HG03060 (cell line): ENCODE measurements around the gene ZNF705A.
"Not testable (repeated sequence)": the region's sequence is repeated elsewhere in the genome, so short reads cannot be mapped to it uniquely, and the experiment has no call there.

Experiments
- ATAC-seq: cut with Tn5 transposase; IDR thresholded peaks from one replicate; pipeline ENCODE4 v1.9.1; 2021; ENCODE audit warnings: low read depth, moderate number of reproducible peaks; ENCODE audit not compliant: unreplicated experiment

Gene ZNF705A

DNA sequence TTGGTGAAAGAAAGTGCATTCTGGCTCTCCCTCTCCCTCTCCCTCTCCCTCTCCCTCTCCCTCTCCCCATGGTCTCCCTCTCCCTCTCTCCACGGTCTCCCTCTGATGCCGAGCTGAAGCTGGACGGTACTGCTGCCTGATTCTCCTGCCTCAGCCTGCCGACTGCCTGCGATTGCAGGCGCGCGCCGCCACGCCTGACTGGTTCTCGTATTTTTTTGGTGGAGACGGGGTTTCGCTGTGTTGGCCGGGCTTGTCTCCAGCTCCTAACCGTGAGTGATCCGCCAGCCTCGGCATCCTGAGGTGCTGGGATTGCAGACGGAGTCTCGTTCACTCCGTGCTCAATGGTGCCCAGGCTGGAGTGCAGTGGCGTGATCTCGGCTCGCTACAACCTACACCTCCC lies 26.5 kb downstream of the ZNF705A start:
- ATAC-seq: not testable (repeated sequence)

DNA sequence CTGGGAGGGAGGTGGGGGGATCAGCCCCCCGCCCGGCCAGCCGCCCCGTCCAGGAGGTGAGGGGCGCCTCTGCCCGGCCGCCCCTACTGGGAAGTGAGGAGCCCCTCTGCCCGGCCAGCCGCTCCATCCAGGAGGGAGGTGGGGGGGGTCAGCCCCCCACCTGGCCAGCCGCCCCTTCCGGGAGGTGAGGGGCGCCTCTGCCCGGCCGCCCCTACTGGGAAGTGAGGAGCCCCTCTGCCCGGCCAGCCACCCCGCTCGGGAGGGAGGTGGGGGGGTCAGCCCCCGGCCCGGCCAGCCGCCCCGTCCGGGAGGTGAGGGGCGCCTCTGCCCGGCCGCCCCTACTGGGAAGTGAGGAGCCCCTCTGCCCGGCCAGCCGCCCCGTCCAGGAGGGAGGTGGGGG lies 27.4 kb downstream of the ZNF705A start:
- ATAC-seq: not testable (repeated sequence)

DNA sequence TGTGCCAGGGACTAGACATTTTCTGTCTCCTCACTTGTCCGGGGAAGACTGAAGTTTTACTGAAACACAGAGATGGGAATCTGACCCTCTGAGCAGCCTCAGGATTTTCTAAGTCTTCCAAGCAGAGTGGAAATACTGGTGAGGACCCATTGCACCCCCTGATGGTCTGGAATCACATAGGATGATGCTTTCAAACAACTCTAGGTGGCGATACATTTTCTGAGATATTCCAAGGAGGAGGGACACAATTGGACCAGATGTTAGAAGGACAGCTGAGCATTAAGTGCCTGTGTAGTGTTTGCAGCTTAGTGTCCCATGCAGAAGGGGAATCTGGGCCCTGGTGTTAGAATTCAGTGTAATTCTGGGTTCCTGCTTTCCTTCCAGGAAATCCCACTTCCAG lies 31.3 kb downstream of the ZNF705A start:
- ATAC-seq: not testable (repeated sequence)

DNA sequence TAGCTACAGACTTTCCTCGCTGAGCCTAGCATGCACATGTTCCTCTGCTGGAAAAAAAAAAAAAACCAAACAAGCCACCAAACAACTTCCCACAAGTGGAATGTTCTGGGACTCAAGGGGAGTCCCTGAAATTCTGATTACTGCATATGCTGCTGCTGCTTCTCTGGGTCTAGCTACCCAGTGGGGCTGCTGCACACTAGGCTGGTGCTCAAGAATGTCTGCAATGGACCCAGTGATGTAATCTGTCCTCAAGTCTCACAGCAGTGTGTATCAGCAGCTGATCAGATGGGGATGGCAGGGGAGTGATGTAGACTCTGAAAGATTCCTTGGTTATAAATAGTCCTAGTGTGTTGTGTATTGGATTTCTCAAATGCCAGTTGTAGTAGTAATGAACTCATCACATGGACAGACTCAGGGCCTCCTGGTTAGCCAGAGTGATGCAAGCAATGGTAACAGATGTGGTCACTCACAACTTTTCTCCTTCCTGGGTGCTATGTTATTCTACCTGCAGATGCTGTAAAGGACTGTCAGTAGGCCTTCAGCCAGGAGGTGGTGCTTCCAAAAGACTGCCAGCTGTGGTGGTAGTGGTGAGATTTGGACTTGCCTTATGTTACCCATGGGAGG lies 41.0 kb downstream of the ZNF705A start:
- ATAC-seq: not testable (repeated sequence)

DNA sequence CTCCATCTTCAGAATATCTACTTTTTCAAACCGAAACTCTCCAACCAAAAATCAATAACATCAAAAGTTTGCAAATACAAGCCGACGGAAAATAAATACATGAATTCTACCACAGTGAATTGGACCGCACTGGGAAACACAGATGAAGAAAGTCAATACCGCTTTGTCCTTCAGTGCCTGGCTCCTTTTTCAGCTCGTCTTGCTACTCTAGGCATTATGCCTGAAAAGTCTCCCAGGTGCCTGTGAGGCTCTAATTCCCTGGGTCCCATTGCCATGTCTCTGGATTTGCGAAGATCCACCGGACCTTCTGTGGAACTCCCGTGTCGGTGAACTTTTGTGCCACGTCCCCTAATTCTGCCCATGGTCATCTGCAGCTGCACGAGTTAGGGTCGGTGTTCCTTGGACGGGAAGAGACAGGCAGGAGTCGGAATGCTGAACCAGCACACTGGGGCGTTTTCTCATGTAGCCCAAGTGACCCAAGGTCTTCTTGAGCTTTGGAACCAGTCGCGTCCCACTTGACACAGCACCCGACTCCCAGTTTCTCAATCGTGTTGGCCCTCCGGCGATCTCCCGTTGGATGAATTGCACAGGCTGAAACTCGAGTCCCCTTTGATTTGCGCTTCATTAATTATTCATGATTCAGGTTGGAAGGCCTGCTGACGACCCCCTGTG lies 62.0 kb downstream of the ZNF705A start:
- not testable (repeated sequence) for ATAC-seq

DNA sequence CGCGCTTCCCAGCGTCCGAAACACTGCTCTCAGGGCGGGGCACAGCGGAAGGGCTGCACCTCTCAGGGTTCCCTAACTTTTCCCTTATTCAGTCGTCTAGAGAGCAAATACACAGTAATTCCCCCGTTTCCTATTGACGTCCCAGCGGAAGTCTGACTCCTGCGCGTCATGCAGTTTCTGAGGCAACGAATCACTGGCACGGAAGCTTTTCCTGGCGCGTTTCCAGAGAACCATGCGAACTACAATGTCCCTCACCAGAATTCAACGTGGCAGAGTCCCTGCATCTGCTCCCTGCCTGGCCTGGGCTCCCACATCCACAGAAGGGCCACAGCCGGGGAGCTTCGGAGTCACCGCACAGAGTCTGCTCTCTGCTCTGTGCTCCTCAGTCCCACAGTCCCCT lies 64.6 kb downstream of the ZNF705A start:
- not testable (repeated sequence) for ATAC-seq

DNA sequence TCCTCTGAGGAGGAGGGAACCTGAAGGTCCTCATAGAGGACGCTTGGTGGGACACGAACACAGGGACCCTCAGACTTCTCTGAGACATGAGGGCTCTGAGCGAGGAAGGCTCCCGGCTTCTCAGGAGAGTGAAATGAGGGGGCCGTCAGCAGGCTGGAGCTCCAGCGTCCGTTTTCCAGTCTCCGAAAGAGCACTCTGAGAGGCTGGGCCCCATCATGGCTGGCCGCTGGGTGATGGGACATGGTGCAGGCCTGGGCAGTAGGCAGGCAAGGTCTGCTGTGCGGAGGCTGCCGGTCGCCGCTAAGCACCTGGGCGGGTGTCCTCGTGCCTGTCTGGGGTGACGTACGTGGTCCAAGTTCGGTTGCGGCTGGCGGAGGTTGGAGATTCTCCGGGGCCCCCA lies 65.0 kb downstream of the ZNF705A start:
- not testable (repeated sequence) for ATAC-seq

DNA sequence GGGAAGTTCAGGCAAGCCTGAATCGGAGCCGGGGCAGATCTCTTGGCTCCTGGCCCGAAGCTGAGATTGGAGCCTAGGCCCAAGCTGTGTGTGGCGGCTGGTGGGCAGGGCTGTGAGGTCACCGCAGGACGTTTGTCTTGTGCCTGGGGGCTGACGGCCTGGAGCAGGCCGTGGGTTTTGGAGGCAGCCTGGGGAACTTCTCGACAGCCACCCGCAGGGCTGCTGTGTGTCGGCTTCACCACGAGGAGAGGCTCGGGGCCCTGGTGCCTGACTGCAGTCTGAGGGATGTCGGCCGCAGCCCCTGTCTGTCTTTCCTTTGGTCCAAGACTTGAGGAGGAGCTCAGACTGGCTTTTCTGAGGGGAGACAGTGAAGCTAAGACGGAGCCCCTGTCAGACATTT lies 65.5 kb downstream of the ZNF705A start:
- ATAC-seq: not testable (repeated sequence)

DNA sequence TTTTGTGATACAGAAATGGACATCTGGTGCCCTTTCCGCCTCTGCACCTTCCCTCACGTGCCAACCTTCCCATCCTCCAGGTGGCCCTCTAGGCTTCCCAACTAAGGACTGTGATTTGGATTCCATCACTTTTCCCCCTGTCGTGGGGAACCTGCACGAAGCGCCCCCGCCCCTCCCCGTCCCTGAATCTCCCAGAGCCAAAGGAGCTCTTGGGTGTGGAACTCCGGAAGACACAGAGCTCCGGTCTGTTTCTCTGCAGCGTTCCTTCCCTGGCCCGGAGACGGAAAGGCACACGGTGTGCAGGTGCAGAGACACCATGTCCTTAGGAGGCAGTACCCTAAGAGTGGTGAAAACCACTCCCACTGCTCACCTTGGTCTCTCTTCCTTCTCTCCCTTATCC lies 66.8 kb downstream of the ZNF705A start:
- ATAC-seq: not testable (repeated sequence)

DNA sequence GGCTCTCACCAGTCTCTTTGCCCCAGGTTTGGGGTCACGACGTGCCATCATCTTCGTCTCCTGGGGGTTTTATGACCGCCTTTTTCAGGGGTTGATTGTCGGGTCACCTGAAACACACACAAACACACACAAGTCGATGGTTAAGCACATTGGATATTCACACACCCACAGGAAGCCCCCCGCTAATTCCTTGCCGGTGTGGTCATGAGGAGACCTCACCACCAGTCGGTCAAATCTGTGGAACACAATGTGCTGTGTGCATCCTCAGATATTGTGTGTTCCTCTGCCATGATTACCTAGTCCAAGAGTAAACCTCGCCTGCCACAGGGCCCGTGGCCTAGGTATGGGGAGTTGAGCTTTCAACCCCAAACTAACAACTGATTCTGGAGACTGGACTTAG lies 68.0 kb downstream of the ZNF705A start:
- not testable (repeated sequence) for ATAC-seq

DNA sequence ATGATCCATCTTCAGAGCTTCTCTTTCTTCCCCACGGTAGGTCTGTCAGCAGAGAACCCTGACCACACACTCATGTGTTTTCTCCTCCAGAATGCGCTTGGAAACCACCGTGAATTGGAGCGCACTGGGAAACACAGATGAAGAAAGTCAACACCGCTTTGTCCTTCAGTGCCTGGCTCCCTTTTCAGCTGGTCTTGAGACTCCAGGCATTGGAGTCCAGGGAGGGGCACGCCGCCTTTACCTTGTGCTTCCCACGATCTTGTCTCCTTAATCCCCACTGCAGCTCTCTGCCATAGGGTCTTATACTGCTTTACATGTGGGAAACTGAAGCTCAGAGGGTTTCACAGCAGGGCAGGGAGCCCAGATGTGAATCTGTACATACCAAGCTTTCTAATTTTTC lies 69.5 kb downstream of the ZNF705A start:
- ATAC-seq: no peak

DNA sequence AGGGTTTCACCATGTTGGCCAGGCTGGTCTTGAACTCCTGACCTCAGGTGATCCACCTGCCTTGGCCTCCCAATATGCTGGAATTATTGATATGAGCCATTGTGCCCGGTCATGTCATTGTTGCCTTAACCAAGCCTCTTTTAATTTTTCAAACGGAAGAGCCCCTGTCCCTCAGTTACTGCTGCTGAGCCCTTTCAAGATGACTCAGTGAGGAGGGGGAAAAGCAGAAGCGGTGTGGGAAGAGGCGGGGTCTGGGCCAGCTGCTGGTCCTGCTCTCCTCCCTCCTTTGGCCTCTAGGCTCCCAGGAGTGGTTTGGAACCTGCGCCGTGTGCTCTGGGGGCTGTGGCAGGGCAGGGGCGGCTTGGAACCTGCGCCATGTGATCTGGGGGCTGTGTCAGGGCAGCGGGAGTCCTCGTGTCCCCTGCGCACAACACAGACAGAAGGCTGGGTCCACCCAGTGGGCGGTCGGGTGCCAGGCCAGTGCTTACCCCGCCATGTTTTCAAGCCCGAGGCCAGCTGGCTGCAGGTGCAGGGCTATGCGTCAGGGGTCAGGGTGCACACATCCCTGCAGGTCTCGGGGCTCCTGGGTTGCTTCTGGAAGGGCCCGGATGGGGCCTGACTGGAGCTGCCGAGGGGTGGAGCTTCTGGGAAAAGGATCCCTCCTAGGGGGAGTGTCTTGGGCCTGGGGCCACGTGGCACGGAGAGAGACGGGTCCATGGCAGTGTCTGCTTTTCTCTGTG lies 70.3 kb downstream of the ZNF705A start, which contains the start of gene FAM90A1:
Gene FAM90A1, minus strand, starts transcription at position 627 of the 740 bp plus-strand sequence. CDS start 2,786 bp downstream, outside the sequence.
- not testable (repeated sequence) for ATAC-seq

DNA sequence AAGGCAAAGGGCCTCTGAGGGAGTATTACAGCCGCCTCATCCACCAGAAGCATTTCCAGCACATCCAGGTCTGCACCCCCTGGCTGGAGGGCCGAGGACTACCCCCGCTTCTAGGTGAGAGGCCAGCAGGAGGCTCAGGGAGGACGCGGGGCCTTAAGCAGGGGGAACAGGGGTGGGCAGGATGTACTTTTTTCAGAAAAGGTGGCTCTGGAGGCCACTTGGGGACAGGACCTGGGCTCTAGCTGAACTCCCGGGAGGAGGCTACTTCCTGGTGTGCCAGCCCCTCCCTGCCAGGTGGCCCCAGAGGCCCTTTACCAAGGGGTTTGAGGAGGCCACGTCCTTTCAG lies 70.9 kb downstream of the ZNF705A start:
- ATAC-seq: not testable (repeated sequence)

DNA sequence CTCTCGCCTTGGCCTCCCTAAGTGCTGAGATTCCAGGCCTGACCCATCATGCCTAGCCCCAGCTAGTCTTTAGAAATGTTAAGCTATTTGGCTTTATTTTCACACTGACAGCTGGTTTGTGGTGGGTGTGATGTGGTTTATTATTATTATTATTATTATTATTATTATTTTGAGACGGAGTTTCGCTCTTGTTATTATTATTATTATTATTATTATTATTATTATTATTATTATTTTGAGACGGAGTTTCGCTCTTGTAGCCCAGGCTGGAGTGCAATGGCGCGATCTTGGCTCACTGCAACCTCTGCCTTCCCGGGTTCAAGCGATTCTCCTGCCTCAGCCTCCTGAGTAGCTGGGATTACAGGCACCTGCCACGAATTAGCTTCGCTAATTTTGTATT lies 71.8 kb downstream of the ZNF705A start:
- ATAC-seq: not testable (repeated sequence)

DNA sequence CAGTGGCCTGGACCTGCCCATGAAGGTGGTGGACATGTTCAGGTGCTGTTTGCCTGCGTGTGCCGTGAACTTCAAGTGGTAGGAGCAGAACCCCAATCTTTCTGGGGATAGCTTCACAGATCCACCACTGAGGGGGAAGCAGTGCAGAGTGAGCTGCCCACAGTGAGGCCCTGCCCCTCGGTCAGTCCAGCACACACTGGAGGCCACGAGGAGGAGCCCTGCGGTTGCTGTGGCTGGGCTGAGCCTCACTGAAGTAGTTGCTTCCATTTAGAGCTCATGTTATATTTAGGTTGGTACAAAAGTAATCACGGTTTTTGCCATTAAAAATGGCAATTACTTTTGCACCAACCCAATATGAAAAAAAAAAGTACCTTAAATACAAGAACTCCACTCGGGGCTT lies 72.7 kb downstream of the ZNF705A start:
- ATAC-seq: not testable (repeated sequence)
